GM18505 (cell line): ENCODE measurements around the gene FOXP2.

Experiments used
- ATAC-seq: cut with Tn5 transposase; IDR thresholded peaks from one replicate; pipeline ENCODE4 v1.9.1; 2021; ENCODE audit not compliant: unreplicated experiment
- POLR2A ChIP-seq: IDR thresholded peaks from 4 replicates; pipeline ENCODE4 v1.6.1; 2011; ENCODE audit warnings: borderline replicate concordance; ENCODE audit not compliant: insufficient read depth, insufficient read length; ENCODE audit errors: extremely low read depth

FOXP2 gene

DNA sequence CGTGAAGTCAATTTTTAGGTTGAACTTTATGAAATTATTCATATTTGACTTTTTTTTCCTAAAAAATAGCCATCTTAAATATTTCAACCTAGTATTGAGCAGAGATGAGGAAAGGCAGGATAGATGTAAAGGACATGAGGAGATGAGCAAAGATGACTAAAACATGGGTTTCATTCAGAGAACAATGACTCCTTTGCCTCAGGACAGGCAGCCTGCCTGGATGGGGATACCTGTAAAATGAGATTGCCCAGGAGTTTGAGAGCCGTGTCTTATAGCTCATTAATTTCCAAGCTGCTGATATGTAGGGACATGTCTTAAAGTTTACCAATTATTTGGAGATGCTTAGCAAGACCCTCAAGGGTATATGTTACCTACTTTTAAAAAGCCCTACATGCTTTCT is 263.5 kb downstream of the FOXP2 start:
- no peak for ATAC-seq
- no peak for TF ChIP-seq POLR2A

DNA sequence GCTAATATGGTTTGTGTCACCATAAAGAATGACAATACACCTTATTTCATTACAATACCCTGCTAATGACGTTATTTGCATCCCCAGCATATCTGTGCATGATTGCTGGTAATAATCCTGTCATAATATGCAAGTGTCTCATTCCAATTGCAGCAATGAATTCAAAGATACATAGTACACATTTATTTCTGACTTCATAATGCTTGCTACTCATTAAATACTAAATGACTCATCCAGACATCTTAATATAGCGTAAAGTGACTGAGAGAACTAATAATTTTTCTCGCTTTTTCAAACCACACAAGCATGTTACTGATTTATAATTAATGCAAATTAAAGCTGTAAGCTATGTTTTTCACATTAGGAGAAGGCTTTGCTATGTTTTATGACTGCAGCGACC is 272.6 kb downstream of the FOXP2 start:
- ATAC-seq, result no peak
- no peak for TF ChIP-seq POLR2A

DNA sequence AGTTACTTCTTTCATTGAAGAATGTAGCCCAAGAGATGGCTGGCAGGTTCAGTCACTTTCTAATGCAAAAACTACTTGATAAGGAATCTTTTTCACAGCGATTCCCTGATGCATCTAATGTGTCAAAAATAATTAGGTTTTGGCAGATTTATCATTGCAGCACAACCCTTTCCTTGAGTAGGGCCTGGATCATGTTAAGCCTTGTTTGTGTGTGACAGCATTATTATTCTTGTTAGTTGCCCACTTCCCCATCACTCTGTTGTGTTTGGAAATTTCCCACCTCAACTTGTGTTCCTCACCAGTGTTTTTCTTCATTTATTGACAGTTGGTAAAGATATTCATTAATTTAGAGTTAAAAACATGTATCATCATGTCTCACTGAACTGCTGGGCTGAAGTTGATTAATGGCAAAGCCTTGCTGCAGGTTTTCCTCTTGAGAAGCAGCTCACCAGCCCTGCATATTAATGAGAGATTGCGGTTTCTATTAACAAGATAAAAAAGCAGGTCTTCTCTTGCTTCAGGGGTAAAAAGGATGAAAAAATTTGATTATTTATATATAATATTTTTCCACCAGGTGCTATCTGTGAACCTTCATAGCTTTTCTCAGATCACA is 273.9 kb downstream of the FOXP2 start:
- TF ChIP-seq POLR2A, result no peak
- no peak for ATAC-seq

DNA sequence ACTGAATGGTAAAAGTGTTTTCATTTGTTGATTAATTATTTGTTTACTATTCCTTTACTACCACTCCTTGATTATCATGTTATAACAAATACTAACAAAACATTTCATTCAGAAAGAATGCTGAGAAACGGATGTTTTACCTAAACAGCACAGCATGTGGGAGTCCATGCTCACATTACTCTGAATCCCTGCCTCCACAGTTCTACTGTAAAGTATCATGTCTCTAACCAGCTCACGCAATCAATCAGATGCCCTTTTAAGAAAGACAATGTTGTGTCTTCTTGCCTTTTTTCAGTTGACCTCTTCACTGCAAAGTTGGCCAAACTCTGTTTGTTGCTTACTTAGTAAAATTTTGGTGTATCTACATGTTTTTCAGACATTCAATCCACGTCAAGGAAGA is 274.8 kb downstream of the FOXP2 start:
- ATAC-seq, result no peak
- TF ChIP-seq POLR2A, result no peak

DNA sequence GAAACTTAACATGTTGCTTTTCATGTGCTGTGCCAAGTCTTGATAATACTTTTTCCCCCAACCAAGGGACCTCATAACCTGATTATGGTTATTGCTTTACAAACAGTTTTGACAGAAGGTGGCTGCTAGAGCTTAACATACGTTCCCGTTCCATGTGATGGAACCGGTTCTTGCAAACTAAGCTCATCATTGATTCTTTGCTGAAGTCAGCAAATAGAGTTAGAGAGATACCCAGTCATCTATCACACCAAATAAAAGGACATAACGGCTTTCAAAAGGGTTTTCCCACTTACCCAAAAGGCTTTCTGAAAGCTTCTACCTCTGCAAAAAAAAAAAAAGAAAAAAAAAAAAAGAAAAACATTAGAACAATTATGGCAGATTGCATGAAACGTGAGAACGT is 277.0 kb downstream of the FOXP2 start:
- no peak for TF ChIP-seq POLR2A
- ATAC-seq, result no peak

DNA sequence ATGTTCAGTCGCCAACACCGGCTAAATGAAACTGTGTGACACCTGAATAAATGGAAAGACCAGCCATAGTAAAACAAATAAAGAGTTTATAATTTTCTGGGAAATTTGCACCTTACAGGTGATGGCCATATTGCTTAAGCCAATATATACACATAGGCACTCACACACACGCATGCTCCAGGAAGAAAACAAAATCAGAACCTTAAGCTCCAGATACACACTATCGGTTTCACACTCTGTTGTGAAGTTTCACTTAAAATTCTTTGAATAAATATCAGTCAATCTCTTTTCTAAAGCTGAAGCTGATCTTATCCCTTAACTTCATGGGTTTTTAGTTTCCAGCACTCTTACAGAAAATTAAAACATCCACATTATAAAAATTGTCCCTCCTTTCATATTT is 280.6 kb downstream of the FOXP2 start:
- TF ChIP-seq POLR2A, result no peak
- no peak for ATAC-seq

DNA sequence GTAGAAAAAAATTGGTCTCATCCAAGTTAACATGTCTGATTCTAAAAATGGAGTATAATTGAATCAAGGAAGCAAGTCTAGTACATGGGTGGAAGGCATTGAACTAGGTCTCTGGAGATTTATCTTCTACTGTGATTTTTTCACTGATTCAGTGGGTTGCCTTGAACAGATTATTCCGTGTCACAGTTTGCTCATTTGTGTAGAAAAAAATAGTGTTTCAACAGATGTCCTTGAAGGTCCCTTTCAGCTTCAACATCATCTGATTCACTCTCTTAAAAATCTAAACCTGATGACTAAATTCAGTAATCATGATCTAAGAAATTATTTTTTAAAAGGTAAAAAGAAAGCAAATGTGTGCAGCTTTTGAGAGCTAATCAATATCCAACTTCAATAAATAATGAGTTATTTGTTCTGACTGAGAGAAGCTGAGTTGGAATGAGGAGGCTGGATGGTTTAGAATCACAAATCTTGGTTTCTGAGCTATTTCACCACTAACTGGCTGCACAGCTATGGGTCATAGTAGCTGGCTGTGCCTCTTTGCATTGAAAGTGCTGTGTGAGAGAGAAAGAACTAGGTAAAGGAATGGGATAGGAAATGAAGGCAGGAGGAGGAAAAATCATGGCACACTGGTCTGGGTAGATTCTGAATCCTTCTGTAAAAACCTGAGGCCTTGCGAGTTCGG is 285.8 kb downstream of the FOXP2 start:
- no peak for TF ChIP-seq POLR2A
- ATAC-seq, result no peak

DNA sequence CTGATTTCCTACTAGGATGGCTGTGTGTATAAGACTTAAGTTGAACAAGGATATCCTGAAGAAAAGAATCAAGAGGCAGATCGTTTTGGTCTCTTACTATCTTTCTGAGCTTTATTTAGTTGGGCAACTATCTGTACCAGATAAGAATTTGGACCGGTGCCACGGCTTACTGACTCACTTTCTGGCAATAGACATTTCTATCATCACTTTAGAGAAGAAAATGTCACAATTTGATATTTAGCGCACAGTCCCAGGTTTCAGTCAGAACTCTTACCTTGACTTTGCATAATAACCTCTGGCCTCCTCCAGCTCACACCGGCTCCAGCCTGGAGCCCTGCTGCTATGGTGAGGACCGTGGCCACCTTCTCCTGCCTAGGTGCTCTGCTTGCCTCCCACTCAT is 289.1 kb downstream of the FOXP2 start:
- ATAC-seq, result no peak
- no peak for TF ChIP-seq POLR2A

DNA sequence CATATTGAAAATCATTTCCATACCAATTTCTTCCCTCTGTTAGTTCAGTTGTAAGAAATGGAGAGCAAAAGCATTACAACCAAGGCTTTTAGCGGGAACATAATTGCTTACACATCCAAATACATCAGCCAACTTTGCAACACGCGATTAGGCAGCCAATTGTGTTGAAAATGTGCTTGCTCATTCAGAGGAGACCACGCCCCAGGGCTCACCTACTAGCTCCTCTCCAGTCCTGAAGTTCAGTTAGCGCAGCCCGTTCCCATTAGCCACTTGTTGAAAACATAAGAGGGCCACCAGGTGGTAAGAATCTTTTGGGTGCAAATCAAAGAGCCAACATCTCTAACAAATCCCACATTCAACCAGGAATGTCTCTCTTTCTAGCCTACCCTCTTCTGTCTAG is 294.0 kb downstream of the FOXP2 start:
- TF ChIP-seq POLR2A, result no peak

DNA sequence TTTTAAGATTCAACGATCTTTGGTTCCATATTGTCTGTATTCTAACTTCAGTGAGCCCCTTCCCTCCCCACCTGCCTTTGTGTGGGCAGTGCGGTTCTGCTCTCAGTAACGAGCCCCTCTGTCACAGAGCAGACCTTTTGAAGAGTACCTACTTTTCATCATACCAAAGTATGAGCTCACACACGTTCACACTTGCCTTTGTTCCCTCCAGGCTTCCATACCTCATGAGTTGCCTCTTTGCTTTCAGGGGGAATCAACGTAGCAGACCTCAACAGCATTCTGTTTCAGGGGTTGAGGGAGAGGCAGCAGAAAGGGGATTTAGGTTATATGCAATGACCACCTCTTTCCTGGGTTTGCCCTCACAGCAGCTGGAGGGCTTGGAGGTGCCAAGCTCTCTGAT is 295.9 kb downstream of the FOXP2 start:
- no peak for ATAC-seq
- TF ChIP-seq POLR2A, result no peak

More for the DNA sequence above, 294.0 kb downstream of the FOXP2 start:
- no peak for ATAC-seq

DNA sequence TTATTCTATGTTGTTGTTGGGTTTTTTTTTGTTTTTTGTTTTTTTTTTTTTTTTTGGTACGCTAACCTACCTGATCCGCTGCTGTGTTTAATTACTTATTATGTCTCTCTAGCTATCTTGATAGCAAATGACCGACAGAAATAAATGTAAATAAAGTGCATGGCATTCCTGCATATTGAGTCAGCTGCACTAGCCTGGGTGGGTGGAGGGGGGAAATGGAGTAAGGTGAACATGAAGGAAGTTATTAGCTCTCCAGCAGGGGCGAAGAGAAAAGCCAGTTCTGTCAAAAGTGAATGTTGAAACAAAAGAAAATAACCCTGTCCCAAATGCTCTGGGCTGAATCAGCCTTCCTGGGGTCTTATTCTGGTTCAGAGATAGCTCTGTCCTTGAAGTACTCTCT is 296.6 kb downstream of the FOXP2 start:
- no peak for ATAC-seq
- TF ChIP-seq POLR2A, result no peak

DNA sequence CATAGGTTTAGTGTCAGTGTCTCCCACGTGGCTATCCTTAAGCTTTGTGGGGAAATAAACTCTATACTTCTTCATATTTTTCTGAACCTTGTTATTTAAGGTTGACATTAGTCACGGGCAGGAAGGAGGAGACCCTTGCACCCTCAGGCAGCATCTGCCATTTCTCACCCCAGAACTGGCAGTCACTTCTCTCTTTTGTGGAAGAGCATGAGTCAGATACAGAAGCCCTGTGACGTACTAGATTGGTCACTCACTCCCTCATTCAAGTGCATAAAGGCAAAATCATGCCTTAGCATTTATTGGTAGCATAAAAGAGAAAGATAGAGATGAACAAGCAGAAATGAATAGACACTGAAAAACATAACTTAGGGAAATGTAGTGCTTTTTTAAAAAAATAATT is 301.3 kb downstream of the FOXP2 start:
- TF ChIP-seq POLR2A, result no peak

DNA sequence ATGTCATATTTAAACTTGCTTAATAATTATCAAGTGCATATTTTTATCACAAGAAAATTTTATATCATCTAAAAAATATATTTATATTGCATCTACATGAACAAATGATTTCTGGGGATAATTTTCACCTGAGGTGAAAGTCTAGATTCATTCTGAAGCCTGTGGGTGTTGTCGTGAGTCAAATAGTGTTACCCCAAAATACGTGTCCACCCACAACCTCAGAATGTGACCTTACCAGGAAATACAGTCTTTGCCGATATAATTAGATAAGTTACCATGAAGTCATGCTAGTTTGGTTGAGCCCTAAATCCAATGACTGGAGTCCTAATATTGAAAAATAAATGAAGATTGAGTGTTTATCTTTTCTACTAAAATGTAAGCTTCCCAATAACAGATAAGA is 304.2 kb downstream of the FOXP2 start:
- TF ChIP-seq POLR2A, result no peak
- peak; percentile 59 for ATAC-seq

More for the DNA sequence above, 301.3 kb downstream of the FOXP2 start:
- ATAC-seq, result no peak

DNA sequence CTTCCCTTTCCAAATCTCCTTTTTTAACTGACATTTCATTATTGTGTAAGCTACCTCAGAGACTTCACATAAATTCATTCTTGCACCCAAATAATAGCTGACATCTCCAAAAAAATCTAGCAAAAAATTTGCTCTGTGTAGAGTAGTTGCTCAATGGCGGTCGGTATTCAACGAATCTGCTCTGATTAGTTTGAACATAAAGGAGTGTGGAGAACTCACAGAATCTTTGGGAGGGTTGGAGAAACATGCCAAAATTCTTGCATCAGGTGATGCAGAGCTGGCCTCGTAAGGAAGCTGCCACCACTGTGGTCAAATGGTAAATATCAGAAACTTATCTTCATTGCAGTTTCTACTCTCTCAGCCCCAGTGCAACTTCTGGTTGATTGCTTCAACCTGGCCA is 306.1 kb downstream of the FOXP2 start:
- ATAC-seq, result no peak
- TF ChIP-seq POLR2A, result no peak

DNA sequence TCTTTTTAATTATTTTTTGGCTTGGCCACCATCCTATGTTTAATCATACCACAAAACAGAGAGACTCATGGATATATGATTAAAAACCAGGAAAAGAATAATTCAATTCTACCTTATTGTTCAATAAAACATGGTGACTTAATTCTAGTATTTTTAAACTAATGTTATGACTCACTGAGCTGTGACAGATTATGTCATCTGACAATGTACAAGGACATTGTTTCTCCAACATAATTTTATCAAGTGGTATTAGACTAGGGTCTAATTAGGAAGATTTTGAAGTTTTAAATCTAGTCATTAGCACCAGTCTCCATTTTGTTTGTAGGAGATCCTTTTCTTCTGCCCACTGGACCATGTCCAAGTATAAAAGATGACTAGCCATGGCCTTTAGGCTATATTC is 307.9 kb downstream of the FOXP2 start:
- ATAC-seq, result no peak
- TF ChIP-seq POLR2A, result no peak

DNA sequence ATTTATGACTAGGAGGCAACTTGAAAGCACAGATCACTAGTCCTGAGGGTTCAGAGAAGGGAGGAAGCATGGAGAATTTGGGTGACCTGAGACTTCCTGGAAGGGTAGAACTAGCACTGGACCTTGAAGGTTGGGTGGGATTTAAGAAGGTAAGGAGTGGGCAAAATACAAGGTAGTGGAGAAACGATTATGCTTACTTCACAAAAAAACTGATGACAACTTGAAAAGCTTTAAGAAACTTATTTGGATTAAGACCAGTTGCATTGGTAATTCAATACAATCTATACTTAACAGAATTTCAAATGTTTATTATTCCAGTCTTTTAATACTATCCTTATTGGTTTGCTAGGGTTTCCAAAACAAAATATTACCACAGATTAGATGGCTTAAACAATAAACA is 308.7 kb downstream of the FOXP2 start:
- no peak for ATAC-seq
- no peak for TF ChIP-seq POLR2A

DNA sequence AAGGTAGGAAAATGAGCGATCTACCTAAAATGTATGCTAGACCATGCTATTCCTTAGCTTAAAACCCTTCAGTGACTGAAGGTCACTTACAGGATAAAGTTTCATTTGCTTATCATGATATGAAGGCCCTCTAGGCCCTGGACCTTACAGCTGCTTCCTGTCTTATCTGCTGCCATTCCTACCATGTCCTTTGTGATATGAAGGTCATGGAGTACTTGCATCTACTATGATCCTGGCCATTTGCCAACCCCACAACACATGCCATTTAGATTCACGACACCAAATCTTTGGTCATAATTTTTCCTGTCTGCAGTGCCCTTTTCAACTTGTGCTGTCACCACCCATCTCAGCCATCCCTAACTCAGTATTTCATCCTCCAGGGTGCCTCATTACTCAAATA is 325.5 kb downstream of the FOXP2 start:
- ATAC-seq, result no peak
- TF ChIP-seq POLR2A, result no peak
